GM19324 (cell line): ENCODE data around the gene AHSA1.

Source experiments
- ATAC-seq: cut with Tn5 transposase; IDR thresholded peaks from one replicate; pipeline ENCODE4 v1.9.1; 2021; ENCODE audit warnings: mild to moderate bottlenecking, moderate library complexity; ENCODE audit not compliant: unreplicated experiment, low FRiP score

Gene AHSA1

DNA sequence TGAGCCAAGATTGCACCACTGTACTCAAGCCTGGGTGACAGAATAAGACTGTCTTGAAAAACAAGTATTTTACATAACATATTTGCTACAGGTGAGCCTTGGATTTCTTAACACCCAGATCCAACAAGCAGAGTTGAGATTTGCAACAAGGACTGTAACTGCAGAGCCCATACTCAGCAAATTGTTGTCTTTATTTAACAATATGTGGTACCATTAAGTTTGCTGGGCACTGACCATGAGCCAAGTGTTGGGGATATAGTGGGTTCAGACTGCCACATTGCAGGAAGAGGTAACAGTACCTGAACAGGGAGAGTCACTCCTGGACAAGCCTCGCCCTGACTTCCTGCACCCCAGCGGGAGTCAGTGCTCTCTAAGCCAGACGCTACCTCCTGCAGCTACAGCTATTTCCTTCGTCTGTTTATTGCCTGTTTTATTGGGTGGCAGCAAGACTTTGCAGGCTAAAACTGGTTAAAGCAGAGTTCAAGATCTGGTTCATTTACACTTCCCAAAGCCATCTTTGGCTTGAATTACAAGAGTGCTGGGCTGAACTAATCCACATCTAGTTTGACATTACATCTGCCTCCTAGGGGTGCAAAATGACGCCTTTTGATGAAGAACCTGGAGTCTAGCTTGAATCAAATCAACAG is 12.5 kb downstream of the AHSA1 start:
- no peak for ATAC-seq

DNA sequence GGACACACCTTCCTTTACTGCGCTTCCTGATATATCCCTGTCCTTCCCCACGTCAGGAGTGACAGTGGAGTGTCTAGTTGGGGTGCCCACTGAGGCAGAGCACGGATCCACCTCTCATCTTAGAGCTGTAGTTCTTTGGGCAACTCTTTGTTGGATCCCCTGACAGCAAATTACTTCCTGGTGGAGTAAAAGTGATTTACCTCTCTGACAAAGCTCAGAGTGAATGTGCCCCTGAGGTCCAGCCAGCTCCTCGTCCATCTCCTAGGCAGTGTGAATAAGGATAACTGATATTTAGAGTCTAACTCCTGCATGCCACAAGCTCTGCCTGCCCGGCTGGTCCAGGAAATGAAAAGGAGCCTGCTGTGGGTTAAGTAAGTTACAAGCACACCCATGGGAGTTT is 16.0 kb downstream of the AHSA1 start:
- ATAC-seq = no peak

GRCh38 chr14:77474479-77475177 is 16.7 kb downstream of the AHSA1 start:
- no peak for ATAC-seq

GRCh38 chr14:77475432-77476115 is 17.7 kb downstream of the AHSA1 start:
- ATAC-seq = no peak

DNA sequence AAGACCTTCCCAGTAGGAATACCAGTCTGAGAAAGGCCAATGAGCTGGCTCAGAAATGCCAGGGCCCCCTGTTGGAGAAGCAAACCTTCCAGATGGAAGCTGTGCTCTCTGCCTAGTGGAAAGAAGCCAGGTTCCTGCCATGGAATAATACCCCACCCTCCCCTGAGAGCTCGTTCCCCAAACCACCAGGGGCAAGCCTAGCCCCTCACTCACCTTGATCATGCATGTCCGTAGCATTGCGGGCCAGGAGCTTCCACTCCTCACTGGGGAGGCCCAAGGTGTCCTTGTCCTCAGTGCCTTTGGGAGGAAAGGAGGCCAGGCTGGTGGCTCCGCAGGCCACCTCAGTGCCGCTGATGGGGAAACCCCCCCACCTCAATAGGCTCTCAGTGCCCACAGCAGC is 20.1 kb downstream of the AHSA1 start:
- ATAC-seq = no peak

DNA sequence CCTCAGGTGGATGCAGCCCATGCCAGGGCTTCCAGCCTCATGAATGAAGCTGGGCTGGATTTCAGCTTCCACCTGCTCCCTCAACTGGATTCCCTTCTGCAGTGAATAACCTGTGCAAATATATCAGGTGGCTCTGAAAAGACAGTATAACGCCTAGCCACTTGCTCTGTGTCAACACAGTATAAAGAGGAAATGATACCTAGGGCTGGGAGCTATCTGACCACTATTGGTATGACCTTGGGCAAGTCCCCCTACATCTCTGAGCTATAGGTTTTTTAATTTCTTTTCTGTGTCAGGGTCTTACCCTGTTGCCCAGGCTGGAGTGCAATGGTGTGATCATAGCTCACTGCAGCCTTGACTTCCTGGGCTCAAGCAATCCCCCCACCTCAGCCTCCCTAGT is 20.9 kb downstream of the AHSA1 start:
- no peak for ATAC-seq

GRCh38 chr14:77482422-77482821 is 24.5 kb downstream of the AHSA1 start:
- no peak for ATAC-seq

GRCh38 chr14:77485256-77485655 is 27.4 kb downstream of the AHSA1 start:
- no peak for ATAC-seq

- ATAC-seq = no peak
Observed at GRCh38 chr14:77485901-77486678, 28.2 kb downstream of the AHSA1 start.

DNA sequence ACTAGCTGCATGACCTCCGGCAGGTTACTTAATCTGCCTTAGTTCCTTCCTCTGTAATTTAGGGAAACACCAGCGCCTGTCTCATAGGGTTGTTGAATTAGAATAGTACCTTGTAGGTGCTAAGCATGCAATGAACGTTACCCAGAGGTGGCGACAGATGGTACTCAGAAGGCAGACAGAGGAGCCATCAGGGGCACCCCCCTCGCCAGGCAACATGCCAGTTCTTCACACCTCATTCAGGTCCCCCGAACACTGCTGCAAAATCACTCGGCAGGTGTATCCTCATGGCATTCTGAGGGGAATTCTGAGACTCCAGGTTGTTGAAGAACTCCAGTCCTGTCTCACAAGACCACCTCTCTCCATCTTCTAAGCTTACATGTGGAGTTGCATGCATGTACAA is 30.7 kb downstream of the AHSA1 start:
- ATAC-seq = no peak

DNA sequence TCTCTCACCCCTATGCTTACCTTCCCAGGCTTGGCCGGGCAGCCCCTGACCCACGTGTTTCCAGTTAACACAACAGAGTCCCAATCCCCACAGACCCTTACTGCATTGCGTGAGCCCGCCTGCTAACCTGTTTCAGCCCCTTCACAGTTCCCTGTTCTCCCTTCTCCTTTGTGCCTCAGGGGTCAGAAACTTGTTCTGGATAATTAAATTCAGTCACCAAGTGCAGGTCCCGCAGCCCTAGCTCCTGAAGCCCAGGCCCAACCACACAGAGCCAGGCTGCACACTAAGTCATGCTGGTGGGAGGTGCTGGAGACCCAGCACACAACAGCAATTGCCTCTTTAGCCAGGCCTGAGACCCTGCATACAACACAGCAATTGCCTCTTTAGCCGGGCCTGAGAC is 31.1 kb downstream of the AHSA1 start:
- ATAC-seq = no peak

DNA sequence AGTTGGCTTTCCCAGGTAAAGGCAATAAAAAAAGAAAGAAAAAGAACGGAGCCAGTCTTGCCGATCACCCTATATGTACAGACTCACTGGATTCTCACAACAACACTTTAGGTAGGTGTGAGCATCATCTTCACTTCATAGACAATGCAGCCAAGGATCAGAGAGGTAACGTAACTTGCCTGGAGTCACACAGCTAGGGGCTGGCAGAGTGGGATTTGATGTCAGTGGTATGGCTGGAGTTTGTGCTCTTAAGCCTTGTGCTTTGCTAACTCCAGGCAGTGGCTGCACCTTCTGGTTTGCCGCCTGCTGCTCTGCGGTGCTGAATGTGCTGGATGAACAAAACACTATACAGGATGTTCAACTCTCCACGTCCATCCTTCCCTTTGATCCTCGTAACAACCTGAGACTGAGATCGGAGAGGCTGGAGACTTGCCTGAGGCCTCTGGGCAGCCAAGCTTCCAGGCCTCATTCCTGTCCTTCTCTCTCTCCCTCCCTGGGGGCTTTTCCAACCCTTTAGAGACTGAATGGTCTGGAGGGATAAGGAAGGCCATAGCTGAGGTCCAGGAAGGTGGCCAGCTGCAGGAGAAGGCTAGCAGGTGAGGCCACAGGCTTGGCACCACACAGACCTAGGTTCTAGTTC is 32.6 kb downstream of the AHSA1 start:
- ATAC-seq = no peak

DNA sequence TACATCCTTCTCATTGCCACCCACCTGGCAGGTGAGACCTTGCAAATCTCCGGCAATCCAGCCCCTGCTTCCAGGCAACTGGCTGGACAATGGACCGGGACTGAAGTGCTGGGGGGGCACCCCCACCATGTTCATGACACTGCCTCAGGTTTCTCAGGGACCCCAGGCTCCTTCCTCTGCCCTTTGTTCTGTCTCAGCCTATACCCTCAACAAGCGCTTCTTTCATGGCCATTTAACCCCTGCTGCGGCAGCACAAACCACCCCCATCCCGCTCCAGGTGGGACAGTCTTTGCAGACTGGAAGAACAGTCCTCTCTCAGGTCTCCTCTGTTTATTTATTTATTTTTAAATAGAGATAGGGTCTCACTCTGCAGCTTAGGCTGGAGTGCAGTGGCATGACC is 33.2 kb downstream of the AHSA1 start:
- no peak for ATAC-seq

DNA sequence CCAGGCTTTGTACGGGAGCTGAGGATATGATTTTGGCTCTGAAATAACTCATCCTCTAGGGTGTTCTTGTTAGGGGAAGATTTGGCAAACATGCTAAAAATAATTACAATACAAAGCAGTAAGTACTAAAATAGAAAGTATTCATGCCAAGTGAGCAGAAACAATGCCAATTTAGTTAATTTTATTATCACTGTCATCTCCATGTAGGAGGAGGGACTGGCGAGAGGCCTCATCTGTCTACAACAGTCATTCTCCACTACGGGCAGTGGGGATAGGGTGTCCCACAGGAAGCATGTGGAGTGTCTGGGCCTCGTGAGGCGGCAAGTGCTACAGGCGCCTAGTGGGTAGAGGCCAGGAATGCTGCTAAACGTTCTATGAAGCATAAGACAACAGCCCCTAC is 37.4 kb downstream of the AHSA1 start:
- ATAC-seq = no peak

- peak; percentile 72 for ATAC-seq
Observed at GRCh38 chr14:77498120-77498979, 40.5 kb downstream of the AHSA1 start, which contains the start of gene ISM2. Gene ISM2, minus strand, starts transcription at chr14:77498816. Its CDS starts 23 bp downstream, at chr14:77498793.

DNA sequence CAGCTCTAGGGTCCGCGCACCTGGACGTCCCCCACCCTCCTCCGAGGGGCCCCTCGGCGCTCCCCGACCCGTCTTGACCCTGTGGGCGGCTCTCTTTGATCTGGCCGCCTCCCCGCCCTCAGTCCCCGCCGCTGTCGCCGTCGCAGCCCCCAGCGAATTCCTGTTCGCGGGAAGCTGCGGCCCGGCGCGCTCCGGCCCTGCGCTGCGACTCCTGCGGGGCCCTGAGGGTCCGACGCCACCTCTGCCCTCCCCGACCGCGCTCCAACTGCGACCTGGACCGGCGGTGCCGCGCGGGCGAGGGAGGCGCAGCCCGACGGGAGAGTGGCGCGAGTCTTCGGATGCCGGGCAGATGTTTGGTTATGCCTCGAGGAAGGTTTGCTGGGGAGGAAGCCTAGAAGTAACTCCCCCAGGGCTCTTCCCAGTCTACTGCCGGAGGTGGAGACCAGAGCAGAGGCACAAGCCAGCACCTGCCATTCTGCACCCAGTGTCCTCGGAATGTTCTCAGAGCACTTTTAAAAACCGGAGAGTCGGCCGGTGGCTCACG is 41.2 kb downstream of the AHSA1 start:
- peak; percentile 37 for ATAC-seq

DNA sequence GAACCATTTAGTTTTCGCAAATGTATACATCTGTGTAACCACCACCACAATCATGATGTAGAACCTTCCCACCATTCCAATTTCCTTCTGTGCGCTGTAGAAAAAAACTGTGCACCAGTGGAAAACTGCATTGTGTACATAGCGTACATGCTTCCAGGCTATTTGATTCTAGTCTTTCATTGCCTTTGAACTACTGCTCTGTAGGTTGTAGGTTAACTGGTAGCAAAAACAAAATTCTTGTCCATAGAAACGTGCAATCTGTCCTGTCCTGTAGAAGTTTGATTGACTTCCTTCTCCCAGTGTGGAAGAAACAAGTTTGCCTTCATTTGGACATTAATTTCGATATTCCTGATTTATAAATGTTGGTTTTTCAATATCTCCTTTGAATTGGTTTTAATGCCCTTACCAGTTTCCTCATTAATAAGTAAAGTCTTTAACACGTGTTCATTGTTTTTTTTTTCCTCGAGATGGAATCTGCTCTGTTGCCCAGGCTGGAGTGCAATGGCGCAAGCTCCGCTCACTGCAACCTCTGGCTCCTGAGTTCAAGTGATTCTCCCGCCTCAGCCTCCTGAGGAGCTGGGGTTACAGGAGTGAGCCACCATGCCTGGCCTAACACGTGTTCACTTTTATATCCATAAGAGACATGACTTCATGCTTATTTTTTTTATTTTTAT is 44.4 kb downstream of the AHSA1 start:
- no peak for ATAC-seq

DNA sequence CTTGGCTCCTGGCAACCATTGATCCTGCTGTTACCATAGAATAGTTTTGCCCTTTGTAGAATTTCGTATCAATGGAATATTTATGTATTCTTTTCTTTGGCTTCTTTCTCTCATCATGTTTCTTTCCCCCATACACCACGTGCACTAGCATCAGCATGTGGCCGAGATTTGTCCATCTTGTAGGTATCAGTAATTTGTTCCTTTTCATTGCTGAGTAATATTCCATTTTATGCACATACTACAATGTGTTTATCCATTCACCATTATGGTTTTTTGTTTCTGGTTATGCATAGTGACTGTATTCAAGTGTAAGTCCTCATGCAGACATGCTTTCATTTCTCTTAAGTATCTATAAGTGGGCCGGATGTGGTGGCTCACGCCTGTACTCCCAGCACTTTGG is 45.2 kb downstream of the AHSA1 start:
- no peak for ATAC-seq

DNA sequence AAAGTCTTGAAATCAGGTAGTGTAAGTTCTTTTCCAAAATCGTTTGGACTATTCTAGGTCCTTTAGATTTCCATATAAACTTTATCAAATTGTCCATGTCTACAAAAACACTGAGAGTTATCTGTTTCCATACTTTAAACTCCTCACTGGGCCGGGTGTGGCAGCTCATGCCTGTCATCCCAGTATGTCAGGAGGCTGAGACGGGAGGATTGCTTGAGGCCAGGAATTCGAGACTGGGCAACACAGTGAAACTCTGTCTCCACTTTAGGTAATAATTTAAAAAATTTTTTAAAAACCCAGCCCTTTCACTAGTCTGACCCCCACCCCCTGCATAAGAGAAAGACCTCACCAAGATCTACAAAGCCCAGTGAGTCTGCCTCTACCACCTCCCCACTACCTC is 47.1 kb downstream of the AHSA1 start:
- no peak for ATAC-seq
